Activated CD8-positive, alpha-beta memory T cell treated with anti-CD3 and anti-CD28 coated beads, Interleukin-2, amount 10 ng/mL, durations not matched to agents 7 days and 5 days (primary cell): ENCODE results near the gene KLHL9. TPM values are rescaled to one million over a fixed set of nuclear protein-coding genes. Genes with fewer than 3 reads are reported as not detected.

Experiments
- ATAC-seq: fragments of 150-1000 bp; cut with Tn5 transposase; one replicate; pipeline ENCODE4 v1.10.0; 2021; ENCODE audit warnings: moderate library complexity
- CTCF ChIA-PET: fragments of 350-600 bp; sonication (Branson Sonifier 250); formaldehyde crosslinking; loops from one replicate; lab custom pipeline; 2021; ENCODE audit warnings: antibody characterized with exemption; lab: Charles Lee
- DNase-seq: peaks from one replicate; pipeline ENCODE4 v3.0.0-alpha.2; 2020
- H3K27ac Mint-ChIP-seq: one replicate; pipeline ENCODE4 v1.8.0; 2021; ENCODE audit warnings: mild to moderate bottlenecking, mixed read lengths
- H3K27me3 Mint-ChIP-seq: one replicate; pipeline ENCODE4 v1.8.0; 2021; ENCODE audit warnings: mixed read lengths
- H3K36me3 Mint-ChIP-seq: one replicate; pipeline ENCODE4 v1.8.0; 2021; ENCODE audit warnings: mild to moderate bottlenecking, mixed read lengths
- H3K4me1 Mint-ChIP-seq: one replicate; pipeline ENCODE4 v1.8.0; 2021; ENCODE audit warnings: mixed read lengths
- H3K4me3 Mint-ChIP-seq: one replicate; pipeline ENCODE4 v1.8.0; 2021; ENCODE audit warnings: mild to moderate bottlenecking, moderate library complexity, mixed read lengths
- H3K9me3 Mint-ChIP-seq: one replicate; pipeline ENCODE4 v1.8.0; 2022; ENCODE audit warnings: low read depth, mixed read lengths
- total RNA-seq, 2 experiments: library from RNA; stranded (reverse); gene quantifications; one replicate each; pipeline ENCODE4 v1.2.3, GENCODE V29; 2021

Gene KLHL9
- total RNA-seq, 2 experiments from 2014 or later = 15.4 to 21.2 TPM

GRCh38 chr9:21336457-21336856 lies 1.3 kb upstream of the KLHL9 start:
- no peak for DNase-seq
- Mint-ChIP-seq H3K36me3 (peaks cover 19% of the 10 kb centered on the region), H3K9me3 (no peaks in the 10 kb centered on the region), H3K4me1 (peaks cover 35% of the 10 kb centered on the region), H3K27me3 (peaks cover 4% of the 10 kb centered on the region), H3K4me3 (peak overlapping the region; percentile 96), H3K27ac (peak overlapping the region; percentile 2)
- ATAC-seq = no peak
- CTCF ChIA-PET = interaction anchor here (2.0 kb wide), 1 partner anchor 59 kb away, joined by 6 read pairs; no protein-coding TSS in a partner anchor

- CTCF ChIA-PET = interaction anchor here (0.6 to 2.9 kb wide), 7 partner anchors 11 to 133 kb away, joined by 3 to 30 read pairs (median 4); no protein-coding TSS in a partner anchor
Observed at GRCh38 chr9:21333226-21333625, 2.0 kb downstream of the KLHL9 start.

GRCh38 chr9:21331676-21332402 lies 3.4 kb downstream of the KLHL9 start:
- H3K36me3 Mint-ChIP-seq = peaks cover 31% of the 10 kb centered on the region
- DNase-seq (no peak), ATAC-seq (no peak)
- no peak overlapping the region for H3K4me3 Mint-ChIP-seq
- no peaks in the 10 kb centered on the region for H3K27me3 Mint-ChIP-seq
- H3K9me3 Mint-ChIP-seq = no peaks in the 10 kb centered on the region
- CTCF ChIA-PET = interaction anchor here (1.4 to 1.7 kb wide), 3 partner anchors 10 to 134 kb away, joined by 3 to 8 read pairs (median 4); no protein-coding TSS in a partner anchor
- peak overlapping the region; percentile 24 for H3K27ac Mint-ChIP-seq
- peaks cover 61% of the 10 kb centered on the region for H3K4me1 Mint-ChIP-seq

More at GRCh38 chr9:21333226-21333625, 2.0 kb downstream of the KLHL9 start:
- Mint-ChIP-seq H3K27ac (no peak overlapping the region), H3K9me3 (no peaks in the 10 kb centered on the region), H3K27me3 (peaks cover 3% of the 10 kb centered on the region), H3K36me3 (peaks cover 31% of the 10 kb centered on the region), H3K4me3 (peak overlapping the region; percentile 96), H3K4me1 (peaks cover 55% of the 10 kb centered on the region)
- ATAC-seq (no peak), DNase-seq (no peak)

GRCh38 chr9:21326526-21327139 lies 8.6 kb downstream of the KLHL9 start:
- no peak overlapping the region for H3K4me3 Mint-ChIP-seq
- no peaks in the 10 kb centered on the region for H3K9me3 Mint-ChIP-seq
- H3K4me1 Mint-ChIP-seq = peaks cover 33% of the 10 kb centered on the region
- CTCF ChIA-PET = interaction anchor here (0.8 to 2.4 kb wide), 19 partner anchors 8 to 169 kb away, joined by 3 to 31 read pairs (median 4); partner anchors contain the start of gene KLHL9
- H3K27me3 Mint-ChIP-seq = no peaks in the 10 kb centered on the region
- DNase-seq (no peak), ATAC-seq (peak; percentile 89)
- no peak overlapping the region for H3K27ac Mint-ChIP-seq
- peaks cover 37% of the 10 kb centered on the region for H3K36me3 Mint-ChIP-seq

- CTCF ChIA-PET = interaction anchor here (0.9 to 3.9 kb wide), 6 partner anchors 72 to 465 kb away, joined by 3 to 25 read pairs (median 4); no protein-coding TSS in a partner anchor
- Mint-ChIP-seq H3K36me3 (peaks cover 27% of the 10 kb centered on the region), H3K27me3 (no peaks in the 10 kb centered on the region), H3K9me3 (no peaks in the 10 kb centered on the region), H3K4me1 (peaks cover 16% of the 10 kb centered on the region), H3K4me3 (no peak overlapping the region), H3K27ac (no peak overlapping the region)
- DNase-seq (no peak), ATAC-seq (no peak)
Observed at GRCh38 chr9:21324047-21324446, 11.2 kb downstream of the KLHL9 start.

GRCh38 chr9:21322911-21323461 lies 12.2 kb downstream of the KLHL9 start:
- DNase-seq (no peak), ATAC-seq (no peak)
- peaks cover 25% of the 10 kb centered on the region for H3K36me3 Mint-ChIP-seq
- H3K27ac Mint-ChIP-seq = no peak overlapping the region
- no peak overlapping the region for H3K4me3 Mint-ChIP-seq
- H3K27me3 Mint-ChIP-seq = no peaks in the 10 kb centered on the region
- CTCF ChIA-PET = interaction anchor here (1.3 to 3.9 kb wide), 5 partner anchors 73 to 466 kb away, joined by 3 to 25 read pairs (median 4); no protein-coding TSS in a partner anchor
- H3K4me1 Mint-ChIP-seq = peaks cover 14% of the 10 kb centered on the region
- no peaks in the 10 kb centered on the region for H3K9me3 Mint-ChIP-seq

- Mint-ChIP-seq H3K4me3 (no peak overlapping the region), H3K27me3 (peaks cover 6% of the 10 kb centered on the region), H3K4me1 (peaks cover 6% of the 10 kb centered on the region), H3K27ac (no peak overlapping the region), H3K9me3 (no peaks in the 10 kb centered on the region), H3K36me3 (peaks cover 22% of the 10 kb centered on the region)
- no peak for DNase-seq
- CTCF ChIA-PET = interaction anchor here (1.0 to 4.1 kb wide), 6 partner anchors 9 to 468 kb away, joined by 3 to 25 read pairs (median 6); no protein-coding TSS in a partner anchor
- ATAC-seq = no peak
Observed at GRCh38 chr9:21320465-21320864, 14.7 kb downstream of the KLHL9 start.

GRCh38 chr9:21317956-21318923 lies 17.0 kb downstream of the KLHL9 start:
- no peak overlapping the region for H3K4me3 Mint-ChIP-seq
- peak; percentile 69 for ATAC-seq
- H3K27me3 Mint-ChIP-seq = peaks cover 15% of the 10 kb centered on the region
- no peak overlapping the region for H3K27ac Mint-ChIP-seq
- peaks cover 2% of the 10 kb centered on the region for H3K4me1 Mint-ChIP-seq
- DNase-seq = no peak
- CTCF ChIA-PET = interaction anchor here (0.6 to 4.1 kb wide), 23 partner anchors 10 to 472 kb away, joined by 3 to 25 read pairs (median 4); partner anchors contain the start of gene KLHL9
- H3K9me3 Mint-ChIP-seq = no peaks in the 10 kb centered on the region
- peaks cover 11% of the 10 kb centered on the region for H3K36me3 Mint-ChIP-seq

GRCh38 chr9:21316860-21317259 lies 18.3 kb downstream of the KLHL9 start:
- CTCF ChIA-PET = interaction anchor here (0.8 to 4.1 kb wide), 2 partner anchors 21 to 79 kb away, joined by 4 to 25 read pairs; no protein-coding TSS in a partner anchor
- no peaks in the 10 kb centered on the region for H3K9me3 Mint-ChIP-seq
- H3K4me1 Mint-ChIP-seq = peaks cover 2% of the 10 kb centered on the region
- peaks cover 2% of the 10 kb centered on the region for H3K36me3 Mint-ChIP-seq
- no peak overlapping the region for H3K4me3 Mint-ChIP-seq
- DNase-seq = no peak
- ATAC-seq = no peak
- H3K27me3 Mint-ChIP-seq = peaks cover 18% of the 10 kb centered on the region
- no peak overlapping the region for H3K27ac Mint-ChIP-seq

GRCh38 chr9:21316032-21316842 lies 19.0 kb downstream of the KLHL9 start:
- peaks cover 18% of the 10 kb centered on the region for H3K27me3 Mint-ChIP-seq
- peaks cover 2% of the 10 kb centered on the region for H3K4me1 Mint-ChIP-seq

GRCh38 chr9:21314152-21314551 lies 21.1 kb downstream of the KLHL9 start:
- CTCF ChIA-PET = interaction anchor here (1.2 to 2.0 kb wide), 2 partner anchors 78 to 142 kb away, joined by 3 to 6 read pairs; no protein-coding TSS in a partner anchor
- no peak overlapping the region for H3K27ac Mint-ChIP-seq
- H3K36me3 Mint-ChIP-seq = no peaks in the 10 kb centered on the region
- DNase-seq (no peak), ATAC-seq (no peak)
- H3K27me3 Mint-ChIP-seq = peaks cover 20% of the 10 kb centered on the region
- H3K4me3 Mint-ChIP-seq = no peak overlapping the region
- H3K9me3 Mint-ChIP-seq = no peaks in the 10 kb centered on the region
- H3K4me1 Mint-ChIP-seq = peaks cover 2% of the 10 kb centered on the region

More at GRCh38 chr9:21316032-21316842, 19.0 kb downstream of the KLHL9 start:
- CTCF ChIA-PET = interaction anchor here (0.8 to 4.1 kb wide), 3 partner anchors 22 to 81 kb away, joined by 4 to 25 read pairs (median 6); no protein-coding TSS in a partner anchor
- Mint-ChIP-seq H3K36me3 (peaks cover 2% of the 10 kb centered on the region), H3K9me3 (no peaks in the 10 kb centered on the region), H3K27ac (no peak overlapping the region), H3K4me3 (no peak overlapping the region)
- ATAC-seq = no peak
- DNase-seq = no peak
